ENCODE measurements around the gene MAS1L.
"Not testable (repeated sequence)": the region's sequence is repeated elsewhere in the genome, so short reads cannot be mapped to it uniquely, and the experiment has no call there.

The MAS1L gene

DNA sequence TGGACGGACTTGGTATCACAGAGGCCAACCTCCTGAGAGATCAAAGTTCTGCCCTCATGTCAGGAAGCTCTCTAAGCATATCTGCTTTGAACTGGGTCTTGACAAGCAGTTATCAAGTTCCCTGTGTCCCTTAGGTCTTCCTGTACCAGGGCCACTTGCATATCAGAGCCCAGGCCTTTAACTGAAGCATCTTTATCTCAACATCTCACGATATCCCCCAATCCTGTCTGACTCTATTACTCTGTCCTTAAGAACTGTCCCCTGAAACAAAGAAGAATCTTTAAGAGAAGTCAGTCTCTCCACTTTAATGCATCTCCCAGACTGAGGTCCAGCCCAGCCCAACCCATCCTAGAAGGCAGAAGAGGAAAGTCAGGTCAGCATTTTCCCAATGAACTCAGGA, 8.2 kb downstream of the MAS1L start:
- no peak for DNase-seq (ENCODE audit: low read depth in 2 of 2)

DNA sequence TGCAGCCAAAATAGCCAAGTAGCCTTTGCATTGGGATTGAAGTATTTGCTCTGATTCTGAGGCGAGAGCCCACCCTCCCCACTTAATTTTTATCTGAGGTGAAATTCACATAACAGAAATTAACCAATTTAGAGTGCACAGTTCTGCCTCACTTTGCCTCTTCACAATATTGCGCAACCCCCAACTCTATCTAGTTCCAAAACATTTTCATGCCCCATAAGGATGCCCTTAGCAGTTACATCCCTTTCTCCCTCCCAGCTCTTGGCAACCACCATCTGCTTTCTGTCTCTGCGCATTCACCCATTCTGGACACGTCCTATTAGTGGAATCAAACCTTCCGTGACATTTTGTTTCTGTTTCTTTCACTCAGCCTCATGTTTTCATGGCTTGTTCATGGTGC, 9.0 kb downstream of the MAS1L start:
- no peak for DNase-seq (ENCODE audit: low read depth in 2 of 2)

DNA sequence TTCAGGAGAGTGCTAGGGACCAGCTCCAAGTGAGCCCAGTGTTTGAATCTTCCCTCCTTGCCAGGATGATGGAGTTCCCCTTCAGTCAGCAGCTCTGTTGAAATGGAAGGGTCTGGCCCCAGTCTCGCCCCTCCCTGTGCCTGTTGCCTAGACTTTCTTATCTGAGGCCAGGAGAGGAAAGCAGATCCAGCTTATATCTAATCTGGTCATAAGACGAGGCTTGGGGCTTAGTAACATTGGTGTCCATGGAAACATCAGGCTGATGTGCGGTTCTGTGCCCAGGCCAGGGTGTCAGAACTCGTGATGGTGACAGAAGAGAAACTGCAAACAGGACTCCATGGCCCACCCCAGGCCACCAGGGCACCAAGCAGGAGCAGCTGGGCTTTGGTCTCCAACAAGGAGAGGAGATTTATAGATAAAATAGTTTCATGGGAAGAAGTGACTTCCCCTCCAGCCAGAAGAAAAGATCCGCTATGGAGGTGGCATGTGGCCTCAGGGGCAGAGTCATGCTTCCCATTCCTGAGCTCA, 9.8 kb downstream of the MAS1L start:
- DNase-seq (ENCODE audit: low read depth in 2 of 2) = no peak

- no peak for DNase-seq (ENCODE audit: low read depth in 2 of 2)
Measured at GRCh38 chr6:29474996-29475395, 12.8 kb downstream of the MAS1L start.

- DNase-seq (ENCODE audit: low read depth in 2 of 2) = no peak
Measured at GRCh38 chr6:29466241-29466640, 21.5 kb downstream of the MAS1L start.

DNA sequence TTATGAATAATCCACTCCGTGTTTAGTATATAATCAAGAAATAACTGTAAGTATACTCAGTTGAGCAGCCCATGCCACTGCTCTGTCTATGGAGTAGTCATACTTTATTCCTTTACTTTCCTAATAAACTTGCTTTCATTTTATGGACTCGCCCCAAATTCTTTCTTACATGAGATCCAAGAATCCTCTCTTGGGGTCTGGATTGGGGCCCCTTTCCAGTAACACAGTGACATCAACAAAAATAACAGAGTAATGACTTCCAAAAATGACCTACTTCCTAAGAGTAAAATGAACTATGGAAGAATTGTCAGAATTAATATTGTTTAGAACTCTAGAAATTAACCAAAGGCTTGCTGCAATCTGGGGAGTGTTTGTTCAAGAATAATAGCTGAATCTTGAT, 22.0 kb downstream of the MAS1L start:
- no peak for DNase-seq (ENCODE audit: low read depth in 2 of 2)

DNA sequence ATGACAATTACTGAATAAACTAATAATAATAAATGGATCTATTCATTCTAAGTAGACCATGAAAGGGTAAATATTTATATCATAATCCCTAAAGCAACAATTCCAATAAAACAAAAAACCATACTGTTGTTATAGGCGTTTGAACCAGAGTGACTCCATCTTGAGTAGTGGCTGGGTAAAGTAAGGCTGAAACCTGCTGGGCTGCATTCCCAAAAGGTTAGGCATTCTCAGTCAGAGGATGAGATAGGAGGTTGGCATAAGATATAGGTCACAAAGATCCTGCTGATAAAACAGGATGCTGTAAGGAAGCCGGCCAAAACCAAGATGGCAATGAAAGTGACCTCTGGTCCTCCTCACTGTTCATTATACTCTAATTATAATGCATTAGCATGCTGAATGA, 22.5 kb downstream of the MAS1L start:
- no peak for DNase-seq (ENCODE audit: low read depth in 2 of 2)

DNA sequence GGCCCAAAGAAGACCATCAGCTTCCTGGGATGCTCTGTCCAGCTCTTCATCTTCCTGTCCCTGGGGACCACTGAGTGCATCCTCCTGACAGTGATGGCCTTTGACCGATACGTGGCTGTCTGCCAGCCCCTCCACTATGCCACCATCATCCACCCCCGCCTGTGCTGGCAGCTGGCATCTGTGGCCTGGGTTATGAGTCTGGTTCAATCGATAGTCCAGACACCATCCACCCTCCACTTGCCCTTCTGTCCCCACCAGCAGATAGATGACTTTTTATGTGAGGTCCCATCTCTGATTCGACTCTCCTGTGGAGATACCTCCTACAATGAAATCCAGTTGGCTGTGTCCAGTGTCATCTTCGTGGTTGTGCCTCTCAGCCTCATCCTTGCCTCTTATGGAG, 25.7 kb downstream of the MAS1L start:
- no peak for DNase-seq (ENCODE audit: low read depth in 2 of 2)

DNA sequence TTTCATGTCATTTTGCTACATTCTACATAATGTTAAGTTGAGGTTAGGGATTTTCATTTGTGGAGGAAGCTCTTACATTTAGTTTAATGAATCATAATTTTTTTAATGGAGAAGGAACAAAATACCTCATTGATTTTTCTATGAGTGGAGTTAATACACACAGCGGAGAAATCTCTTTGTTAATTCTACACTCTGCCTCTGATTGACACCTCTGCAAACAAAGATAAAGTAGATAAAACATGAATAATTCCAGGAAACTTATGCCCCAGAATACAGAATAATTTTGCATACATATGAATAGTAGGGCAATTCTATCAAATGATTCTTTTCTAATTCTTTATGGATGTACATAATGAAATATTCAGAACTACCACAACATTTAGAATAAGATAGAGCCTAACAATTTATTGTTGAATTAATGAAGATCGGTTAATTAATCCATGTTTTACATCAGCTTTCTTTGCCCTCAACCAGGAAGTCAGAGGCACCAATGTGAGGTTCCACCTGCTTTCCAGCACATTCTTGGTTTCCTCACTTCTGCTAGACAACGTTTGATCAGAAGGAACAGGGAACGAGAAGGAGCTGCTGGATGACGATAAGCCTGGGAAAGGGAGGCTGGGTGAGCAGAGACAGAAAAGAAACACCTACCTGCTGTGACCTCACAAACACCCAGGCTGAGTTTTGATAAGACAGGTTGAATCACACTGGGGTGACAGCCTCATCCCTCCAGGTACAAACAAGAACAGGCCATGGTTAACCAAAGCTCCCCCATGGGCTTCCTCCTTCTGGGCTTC, 26.5 kb downstream of the MAS1L start:
- DNase-seq (ENCODE audit: low read depth in 2 of 2) = no peak

DNA sequence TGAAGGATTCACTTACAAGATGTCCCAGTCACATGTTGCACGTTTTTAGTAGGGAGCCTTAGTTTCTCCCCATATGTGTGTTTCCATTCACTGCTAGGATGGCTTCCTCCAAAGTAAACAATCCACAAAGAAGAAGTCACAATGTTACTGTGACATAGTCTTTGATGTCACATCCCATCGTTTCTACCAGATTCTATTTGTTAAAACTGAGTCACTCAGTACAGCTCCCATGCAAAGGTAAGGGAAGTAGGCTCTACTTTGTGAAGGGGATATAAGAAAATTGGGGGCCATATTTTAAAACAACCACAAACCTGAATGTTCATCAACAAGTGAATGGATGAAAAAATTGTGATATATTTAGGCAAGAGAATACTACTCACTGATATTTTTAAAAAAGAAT, 30.8 kb downstream of the MAS1L start, which contains the start of the genes OR11A1 and OR2H1:
OR11A1 (minus strand) TSS at position 101 of the 400 bp plus-strand sequence. CDS start 29,430 bp downstream, outside the sequence.
OR2H1 (plus strand) TSS at position 185 of the 400 bp plus-strand sequence. CDS start 4,615 bp downstream, outside the sequence.
- no peak for DNase-seq (ENCODE audit: low read depth in 2 of 2)

GRCh38 chr6:29451471-29452193, 36.1 kb downstream of the MAS1L start:
- no peak for DNase-seq (ENCODE audit: low read depth in 2 of 2)

DNA sequence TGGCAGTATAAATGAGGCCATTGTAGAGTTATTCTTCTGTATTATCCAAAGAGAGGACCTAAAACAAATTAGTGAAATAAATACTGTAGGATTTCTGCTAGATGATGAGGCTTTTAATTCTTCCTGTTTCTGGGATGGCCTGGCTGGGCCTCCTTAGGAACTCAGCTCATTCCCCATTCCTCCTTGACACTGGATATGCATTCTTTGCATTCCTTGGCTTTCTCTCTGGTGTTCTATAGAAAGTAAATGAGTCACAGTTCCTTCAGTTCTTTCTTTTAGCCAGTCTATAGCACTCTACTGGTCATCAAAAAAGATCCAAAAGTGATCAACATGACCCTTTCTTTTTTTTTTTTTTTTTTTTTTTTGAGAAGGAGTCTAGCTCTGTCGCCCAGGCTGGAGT, 40.1 kb downstream of the MAS1L start:
- no peak for DNase-seq (ENCODE audit: low read depth in 2 of 2)

DNA sequence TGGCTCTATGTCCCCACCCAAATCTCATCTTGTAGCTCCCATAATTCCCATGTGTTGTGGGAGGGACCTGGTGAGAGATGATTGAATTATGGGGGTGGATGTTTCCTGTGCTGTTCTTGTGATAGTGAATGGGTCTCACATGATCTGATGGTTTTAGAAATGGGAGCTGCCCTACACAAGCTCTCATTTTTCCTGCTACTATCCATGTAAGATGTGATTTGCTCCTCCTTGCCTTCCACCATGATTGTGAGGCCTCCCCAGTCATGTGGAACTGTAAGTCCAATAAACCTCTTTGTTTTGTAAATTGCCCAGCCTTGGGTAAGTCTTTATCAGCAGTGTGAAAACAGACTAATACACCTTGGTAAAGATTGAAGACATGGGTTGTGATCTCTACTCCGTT, 43.7 kb downstream of the MAS1L start:
- not testable (repeated sequence) for DNase-seq (ENCODE audit: low read depth in 2 of 2)

- DNase-seq (ENCODE audit: low read depth in 2 of 2) = no peak
Measured at GRCh38 chr6:29442719-29443118, 45.0 kb downstream of the MAS1L start.

GRCh38 chr6:29439006-29439405, 48.8 kb downstream of the MAS1L start, which contains the start of gene OR10C1:
TSS of gene OR10C1 (plus strand) at chr6:29439306. CDS start at chr6:29440016, 710 bp downstream.
- no peak for DNase-seq (ENCODE audit: low read depth in 2 of 2)

DNA sequence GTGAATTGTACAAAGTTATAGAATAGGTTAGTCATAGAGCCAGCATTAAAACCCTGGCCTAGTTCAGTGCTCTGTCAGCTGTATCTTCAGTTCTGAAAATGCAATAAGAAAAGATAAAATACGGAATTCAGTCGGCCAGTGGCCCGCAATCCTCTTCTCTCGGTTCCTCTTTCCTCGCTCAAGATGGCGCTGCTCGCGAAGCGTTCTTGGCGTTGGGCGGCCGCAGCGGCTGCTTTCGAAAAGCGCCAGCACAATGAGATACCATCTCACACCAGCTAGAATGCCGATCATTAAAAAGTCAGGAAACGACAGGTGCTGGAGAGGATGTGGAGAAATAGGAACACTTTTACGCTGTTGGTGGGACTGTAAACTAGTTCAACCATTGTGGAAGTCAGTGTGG, 51.0 kb downstream of the MAS1L start:
- DNase-seq (ENCODE audit: low read depth in 2 of 2) = not testable (repeated sequence)

Measured in stimulated activated CD8-positive, alpha-beta memory T cell treated with anti-CD3 and anti-CD28 coated beads, Interleukin-2, amount 100 ng/mL, for 48 hours (primary cell).